Measurements from ENCODE around the gene MGAT5B. TPM values are rescaled to one million over a fixed set of nuclear protein-coding genes. Genes with fewer than 3 reads are reported as not detected.

Gene MGAT5B
- total RNA-seq, 1 experiment from 2014 or later = 4.9 TPM

DNA sequence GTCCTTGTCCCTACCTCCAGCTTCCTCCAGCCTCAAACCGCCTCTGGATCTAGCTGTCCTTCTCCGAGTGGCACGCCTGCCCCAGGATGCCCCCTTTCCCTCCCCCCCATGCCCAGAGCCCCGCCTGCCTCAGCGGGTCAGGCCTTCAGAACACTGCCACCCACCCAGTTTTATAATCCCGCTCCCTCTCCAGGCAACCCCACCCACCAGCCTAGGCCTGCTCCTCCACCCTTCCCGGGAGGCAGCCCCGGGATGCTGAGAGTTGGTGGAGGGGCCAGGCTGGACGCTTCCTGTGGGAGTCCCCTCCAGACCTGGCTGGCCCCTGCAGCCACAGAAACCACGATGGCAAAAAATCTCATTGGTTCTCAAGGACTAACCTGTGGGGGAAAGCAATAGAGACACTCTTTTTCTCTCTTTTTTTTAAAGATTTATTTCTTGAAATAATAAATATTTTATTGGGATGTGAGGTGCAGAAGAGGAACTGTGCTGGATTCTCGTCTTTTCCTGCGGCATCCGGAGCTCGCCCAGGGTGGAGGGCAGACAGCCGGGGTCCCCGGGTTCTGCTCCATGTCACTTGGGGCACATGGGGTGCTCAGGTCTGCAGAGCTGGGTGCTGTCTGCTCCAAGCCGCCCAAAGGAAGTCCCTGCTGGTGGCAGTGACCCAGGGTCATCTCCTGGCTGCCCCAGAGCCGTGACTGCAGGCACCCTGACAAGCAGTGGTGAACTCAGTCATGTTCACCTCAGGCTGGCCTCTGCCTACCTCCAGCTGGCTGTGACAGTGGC lies 81.9 kb downstream of the MGAT5B start:
- CTCF ChIA-PET = no interaction called here
- no peak for ATAC-seq

DNA sequence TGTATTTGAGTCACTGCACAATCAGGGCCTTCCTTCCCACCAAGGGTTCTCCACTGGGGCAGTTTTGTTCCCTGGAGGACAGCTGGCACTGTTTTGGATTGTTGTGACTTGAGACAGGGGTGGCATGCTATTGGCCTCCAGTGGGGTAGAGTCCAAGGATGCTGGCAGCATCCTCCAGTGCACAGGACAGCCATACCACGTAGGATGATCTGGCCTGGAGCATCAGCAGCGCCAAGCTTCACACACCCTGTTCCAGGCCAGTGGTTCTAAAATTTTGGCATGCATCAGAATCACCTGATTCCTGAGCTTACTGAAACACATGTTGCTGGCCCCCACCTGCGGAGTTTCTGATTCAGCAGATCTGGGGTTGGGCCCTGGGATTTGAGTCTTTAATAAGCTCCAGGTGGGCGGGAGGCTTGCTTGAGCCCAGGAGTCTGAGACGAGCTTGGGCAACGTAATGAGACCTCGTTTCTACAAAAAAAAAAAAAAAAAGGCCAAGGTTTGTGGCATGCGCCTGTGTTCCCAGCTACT lies 83.2 kb downstream of the MGAT5B start:
- no peaks in the 10 kb centered on the region for H3K36me3 ChIP-seq (ENCODE audit: low read depth, low read length)
- no peak overlapping the region for H3K27ac ChIP-seq (ENCODE audit: low read length)
- TF ChIP-seq CTCF (conservative IDR thresholded peaks at IDR 0.05; ENCODE audit: low read depth, low read length) (no peak), EZH2 (IDR thresholded peaks at IDR 0.05; ENCODE audit: low read length, unreplicated experiment) (no peak), EZH2phosphoT487 (IDR thresholded peaks at IDR 0.05; ENCODE audit: borderline replicate concordance, low read length) (no peak)
- BruUV-seq (replicated peaks) = no TSS peak
- H3K4me2 ChIP-seq (ENCODE audit: low read length) = no peak overlapping the region
- H3K4me3 ChIP-seq (ENCODE audit: low read length) = no peak overlapping the region
- H3K4me1 ChIP-seq (ENCODE audit: insufficient read depth, low read length) = no peaks in the 10 kb centered on the region
- no peaks in the 10 kb centered on the region for H3K9me2 ChIP-seq (replicated peaks; ENCODE audit: low read length)
- DNase-seq (no peak), ATAC-seq (no peak)
- no peaks in the 10 kb centered on the region for H3F3A ChIP-seq (ENCODE audit: low read length, unreplicated experiment)
- CTCF ChIA-PET = interaction anchor here (0.6 kb wide), 1 partner anchor 105 kb away, joined by 3 read pairs; no protein-coding TSS in a partner anchor
- intact Hi-C loops (cut with micrococcal nuclease) = no loop called here
- no peaks in the 10 kb centered on the region for H4K20me1 ChIP-seq (ENCODE audit: low read length)
- POLR2A ChIA-PET (ENCODE audit: unreplicated experiment) = no interaction called here
- H2AFZ ChIP-seq (ENCODE audit: low read length) = no peak overlapping the region
- no peaks in the 10 kb centered on the region for H3K9me3 ChIP-seq (ENCODE audit: low read length)
- no peaks in the 10 kb centered on the region for H3K79me2 ChIP-seq (ENCODE audit: low read length)
- no peak overlapping the region for H3K9ac ChIP-seq (ENCODE audit: low read length)
- H3K27me3 ChIP-seq (ENCODE audit: low read length) = no peaks in the 10 kb centered on the region

More for the DNA sequence above, 81.9 kb downstream of the MGAT5B start:
- Histone ChIP-seq H2AFZ (ENCODE audit: low read length) (no peak overlapping the region), H3K79me2 (ENCODE audit: low read length) (no peaks in the 10 kb centered on the region), H3K4me1 (ENCODE audit: insufficient read depth, low read length) (no peaks in the 10 kb centered on the region), H3K9me2 (replicated peaks; ENCODE audit: low read length) (no peaks in the 10 kb centered on the region), H3K27me3 (ENCODE audit: low read length) (no peaks in the 10 kb centered on the region), H3K9me3 (ENCODE audit: low read length) (no peaks in the 10 kb centered on the region), H4K20me1 (ENCODE audit: low read length) (no peaks in the 10 kb centered on the region), H3K4me2 (ENCODE audit: low read length) (no peak overlapping the region), H3K27ac (ENCODE audit: low read length) (no peak overlapping the region), H3K9ac (ENCODE audit: low read length) (no peak overlapping the region), H3K4me3 (ENCODE audit: low read length) (no peak overlapping the region), H3K36me3 (ENCODE audit: low read depth, low read length) (no peaks in the 10 kb centered on the region), H3F3A (ENCODE audit: low read length, unreplicated experiment) (no peaks in the 10 kb centered on the region)
- POLR2A ChIA-PET (ENCODE audit: unreplicated experiment) = no interaction called here
- intact Hi-C loops (cut with micrococcal nuclease) = no loop called here
- no peak for TF ChIP-seq EZH2 (IDR thresholded peaks at IDR 0.05; ENCODE audit: low read length, unreplicated experiment)
- no peak for TF ChIP-seq CTCF (conservative IDR thresholded peaks at IDR 0.05; ENCODE audit: low read depth, low read length)
- no peak for TF ChIP-seq EZH2phosphoT487 (IDR thresholded peaks at IDR 0.05; ENCODE audit: borderline replicate concordance, low read length)
- BruUV-seq (replicated peaks) = no TSS peak
- no peak for DNase-seq

GRCh38 chr17:76952402-76952801 lies 84.2 kb downstream of the MGAT5B start:
- intact Hi-C loops (cut with micrococcal nuclease) = no loop called here
- Histone ChIP-seq H3F3A (ENCODE audit: low read length, unreplicated experiment) (no peaks in the 10 kb centered on the region), H3K9me3 (ENCODE audit: low read length) (no peaks in the 10 kb centered on the region), H3K4me2 (ENCODE audit: low read length) (no peak overlapping the region), H3K27me3 (ENCODE audit: low read length) (no peaks in the 10 kb centered on the region), H2AFZ (ENCODE audit: low read length) (no peak overlapping the region), H3K4me3 (ENCODE audit: low read length) (no peak overlapping the region), H3K9me2 (replicated peaks; ENCODE audit: low read length) (no peaks in the 10 kb centered on the region), H3K79me2 (ENCODE audit: low read length) (no peaks in the 10 kb centered on the region), H4K20me1 (ENCODE audit: low read length) (no peaks in the 10 kb centered on the region), H3K36me3 (ENCODE audit: low read depth, low read length) (no peaks in the 10 kb centered on the region), H3K4me1 (ENCODE audit: insufficient read depth, low read length) (no peaks in the 10 kb centered on the region), H3K9ac (ENCODE audit: low read length) (no peak overlapping the region), H3K27ac (ENCODE audit: low read length) (no peak overlapping the region)
- POLR2A ChIA-PET (ENCODE audit: unreplicated experiment) = no interaction called here
- CTCF ChIA-PET = no interaction called here
- DNase-seq (no peak), ATAC-seq (no peak)
- BruUV-seq (replicated peaks) = no TSS peak
- TF ChIP-seq EZH2phosphoT487 (IDR thresholded peaks at IDR 0.05; ENCODE audit: borderline replicate concordance, low read length) (no peak), CTCF (conservative IDR thresholded peaks at IDR 0.05; ENCODE audit: low read depth, low read length) (no peak), EZH2 (IDR thresholded peaks at IDR 0.05; ENCODE audit: low read length, unreplicated experiment) (no peak)
